ENCODE results near the gene CCR3.

GRCh38 chr3:46233194-46233593 lies 9.1 kb upstream of the CCR3 start:
- TF ChIP-seq JUND (IDR thresholded peaks at IDR 0.05; ENCODE audit: borderline replicate concordance, low read depth, low read length) = no peak
- no peak for TF ChIP-seq JUND (tag; IDR thresholded peaks at IDR 0.05; ENCODE audit: borderline replicate concordance, low read depth, low read length)
- TF ChIP-seq ZBTB49 (CRISPR knock-in tag; IDR thresholded peaks at IDR 0.05; ENCODE audit: borderline replicate concordance) = no peak
- no peak for TF ChIP-seq SFPQ (IDR thresholded peaks at IDR 0.05; ENCODE audit: low read depth, low read length)
- TF ChIP-seq BACH1 (tag; IDR thresholded peaks at IDR 0.05) = no peak
- TF ChIP-seq ZNF589 (CRISPR knock-in tag; IDR thresholded peaks at IDR 0.05; ENCODE audit: low read depth) = no peak
- no peak for TF ChIP-seq CTCF (IDR thresholded peaks at IDR 0.05 in 2 of 3, conservative IDR thresholded peaks at IDR 0.05 in 1 of 3; ENCODE audit: insufficient read depth in 2 of 3, low read depth in 1 of 3, low read length in 3 of 3)
- TF ChIP-seq SRSF1 (IDR thresholded peaks at IDR 0.05; ENCODE audit: low read depth, low read length) = no peak
- no peak for TF ChIP-seq ZNF121 (CRISPR knock-in tag; conservative IDR thresholded peaks at IDR 0.05)
- no peak for TF ChIP-seq SMARCA5 (IDR thresholded peaks at IDR 0.05)
- TF ChIP-seq RBM15 (IDR thresholded peaks at IDR 0.05; ENCODE audit: insufficient read depth, low read length) = no peak
- TF ChIP-seq USF1 (CRISPR knock-in tag; IDR thresholded peaks at IDR 0.05) = no peak
- no peak for TF ChIP-seq ZNF518B (CRISPR knock-in tag; IDR thresholded peaks at IDR 0.05)
- TF ChIP-seq ATF1 (CRISPR knock-in tag; IDR thresholded peaks at IDR 0.05) = no peak
- TF ChIP-seq ATF1 (tag; IDR thresholded peaks at IDR 0.05) = no peak

Data from K562 (cell line).